Right renal cortex interstitium (tissue), 3 donors: ENCODE measurements around the gene NKD2. TPM values are rescaled to one million over a fixed set of nuclear protein-coding genes. Genes with fewer than 3 reads are reported as not detected.

Experiments used
- DNase-seq, 3 donors: peaks; one replicate each; pipeline ENCODE4 v3.0.0-alpha.2; 2013; ENCODE audit warnings: low read depth in 3 of 3, low spot score in 2 of 3
- polyA plus RNA-seq, 3 donors: library from polyadenylated mRNA; unstranded; fragments of 120-200 nt; gene quantifications; one replicate each; pipeline ENCODE4 v1.2.1, GENCODE V29; 2013; ENCODE audit not compliant: insufficient read length in 3 of 3

NKD2 gene
- polyA plus RNA-seq, 3 donors: 12.9 to 16.9 (median 16.5) TPM

DNA sequence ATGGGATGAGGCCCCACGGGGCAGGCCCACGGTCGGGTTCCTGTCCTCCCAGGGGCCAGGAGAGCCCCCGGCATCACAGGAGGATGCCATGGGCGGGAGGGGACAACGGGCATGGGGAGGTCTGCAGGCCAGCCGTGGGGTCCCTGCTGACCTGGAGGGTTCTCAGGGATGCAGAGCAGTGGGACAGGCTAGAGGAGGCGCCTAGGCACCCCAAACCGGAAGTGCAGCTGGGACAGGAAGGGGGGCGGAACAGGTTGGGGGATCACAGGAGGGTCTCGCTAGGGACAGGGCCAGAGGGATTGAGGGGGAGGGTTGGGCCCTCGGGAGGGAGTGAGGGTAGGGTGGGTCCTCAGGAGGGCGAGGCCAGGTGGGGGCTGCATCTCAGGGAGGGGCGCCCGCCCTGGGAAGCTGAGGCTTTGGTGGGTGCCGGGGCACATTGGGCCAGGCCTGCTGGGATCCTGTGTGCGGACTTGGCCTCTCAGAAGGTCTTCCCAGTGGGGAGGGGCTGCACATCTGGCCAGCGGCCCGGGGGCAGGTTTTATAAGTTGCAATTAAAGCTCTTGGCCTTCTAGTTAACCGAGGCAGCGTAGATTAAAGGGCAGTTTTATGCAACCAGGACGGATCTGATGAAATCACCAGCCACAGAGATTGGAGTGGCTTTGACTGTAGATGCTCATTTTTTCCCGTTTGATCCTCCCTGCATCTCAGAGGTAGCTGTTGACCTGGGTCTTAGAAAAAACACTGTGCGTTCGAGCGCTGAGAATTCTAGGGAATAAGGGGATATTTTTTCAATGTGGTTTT lies 20.1 kb downstream of the NKD2 start:
- DNase-seq: no peak

DNA sequence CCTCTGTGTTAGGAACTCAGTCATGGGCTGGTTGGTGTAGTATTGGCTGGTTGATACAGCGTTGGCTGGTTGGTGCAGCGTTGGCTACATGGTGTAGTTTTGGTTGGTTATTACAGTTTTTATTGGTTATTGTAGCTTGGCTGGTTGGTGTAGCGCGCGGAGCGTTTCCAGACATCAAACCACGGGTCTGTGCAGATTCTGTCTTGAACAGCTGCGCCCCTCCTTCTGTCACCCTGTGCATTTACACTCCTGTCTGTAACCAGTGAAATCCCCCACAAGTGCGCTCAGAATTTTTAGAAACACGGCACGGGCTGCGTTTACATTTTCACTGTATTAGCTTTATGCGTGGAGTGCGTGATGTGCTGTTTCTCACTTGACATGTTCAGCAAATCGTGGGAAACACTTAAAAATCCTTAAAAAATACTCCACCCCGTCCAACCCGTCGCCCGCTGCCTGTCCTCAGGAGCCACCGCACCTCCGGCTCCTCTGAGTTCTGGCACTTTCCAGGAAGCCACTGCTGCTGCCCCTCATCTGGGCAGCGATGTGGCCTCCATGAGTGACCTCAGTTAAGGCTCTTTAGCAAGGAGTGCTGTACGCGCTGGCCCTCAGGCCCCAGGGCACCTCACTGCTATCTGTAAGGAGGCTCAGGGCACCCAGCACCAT lies 20.8 kb downstream of the NKD2 start:
- no peak for DNase-seq

DNA sequence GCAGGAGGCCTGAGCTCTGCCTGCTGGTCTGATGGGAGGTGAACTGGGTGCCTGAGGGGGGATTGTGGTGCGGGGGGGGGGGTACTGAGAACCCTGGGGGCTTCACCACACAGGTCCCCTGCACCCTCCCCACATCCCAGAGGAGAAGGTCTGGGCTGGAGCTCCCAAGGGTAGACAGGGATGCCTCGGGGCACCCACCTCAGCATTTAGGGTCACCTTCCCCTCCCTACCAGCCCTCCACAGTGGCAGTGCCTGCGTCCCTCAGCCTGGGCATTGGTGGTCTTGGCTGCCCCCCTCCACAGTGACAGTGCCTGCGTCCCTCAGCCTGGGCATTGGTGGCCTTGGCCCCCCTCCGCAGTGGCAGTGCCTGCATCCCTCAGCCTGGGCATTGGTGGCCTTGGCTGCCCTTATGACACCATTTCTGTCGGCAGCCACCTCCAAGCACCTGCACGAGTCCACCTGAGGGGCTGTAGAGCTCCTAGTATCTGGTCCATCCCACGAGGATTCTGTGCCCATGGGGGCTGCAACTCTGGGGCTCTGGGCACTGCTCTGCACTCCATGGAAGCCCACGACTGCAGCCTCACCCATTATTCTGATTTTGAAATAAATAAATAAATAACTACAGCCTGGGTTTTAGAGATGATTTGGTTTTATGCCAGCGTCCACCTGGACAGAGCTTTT lies 21.5 kb downstream of the NKD2 start:
- no peak for DNase-seq

DNA sequence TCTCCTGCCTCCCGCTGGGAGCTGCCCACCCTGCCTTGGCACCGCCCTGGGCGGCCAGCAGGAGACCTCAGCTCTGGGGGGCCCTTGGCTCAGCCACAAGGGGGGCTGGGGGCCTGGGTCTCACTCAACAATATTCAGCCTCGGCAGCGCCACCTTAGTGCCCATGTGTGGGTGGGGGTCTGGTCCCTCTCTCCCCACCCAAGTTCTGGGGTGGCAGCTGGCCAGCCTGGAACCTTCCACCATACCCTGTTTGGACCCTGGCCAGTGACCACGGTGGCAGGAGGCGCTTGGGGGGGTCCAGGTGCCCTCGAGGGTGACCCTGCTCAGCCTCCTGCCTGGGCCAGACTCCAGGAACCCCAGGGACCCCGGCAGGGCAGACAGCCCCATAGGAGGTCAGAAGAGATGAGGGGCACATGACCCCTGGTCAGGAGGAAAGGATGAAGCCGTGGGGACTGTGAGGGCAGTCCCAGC lies 22.2 kb downstream of the NKD2 start:
- DNase-seq: no peak

DNA sequence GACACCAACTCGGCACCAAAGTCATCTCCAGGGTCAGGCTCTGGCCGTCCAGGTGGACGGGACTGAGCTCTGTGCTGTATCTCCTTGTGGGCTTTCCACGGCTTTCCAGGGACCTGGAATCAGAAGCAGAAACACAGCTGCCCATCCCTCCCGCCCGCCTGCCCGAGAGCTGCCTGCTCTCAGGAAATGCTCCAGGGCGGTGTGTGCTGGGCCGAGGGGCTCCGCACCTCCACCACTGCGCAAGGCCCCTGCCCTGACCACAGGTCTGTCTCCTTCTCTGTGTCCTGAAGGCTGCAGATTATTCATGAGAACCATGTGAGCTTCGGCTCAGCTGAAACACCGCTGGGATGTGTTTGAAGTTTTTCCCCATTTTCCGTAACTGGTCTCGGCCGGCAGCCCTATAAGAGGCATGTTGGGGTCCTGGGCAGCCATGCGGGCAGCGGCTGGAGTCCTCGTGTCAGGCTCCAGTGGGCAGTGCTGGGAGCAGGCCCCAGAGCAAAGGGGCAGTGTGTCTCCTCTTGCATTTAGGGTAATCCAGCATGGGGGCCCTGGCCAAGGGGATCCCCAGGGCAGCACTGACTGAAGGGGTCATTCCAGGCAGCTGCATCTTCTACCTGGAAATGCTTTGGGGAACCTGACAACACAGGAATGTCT lies 22.8 kb downstream of the NKD2 start:
- no peak for DNase-seq

DNA sequence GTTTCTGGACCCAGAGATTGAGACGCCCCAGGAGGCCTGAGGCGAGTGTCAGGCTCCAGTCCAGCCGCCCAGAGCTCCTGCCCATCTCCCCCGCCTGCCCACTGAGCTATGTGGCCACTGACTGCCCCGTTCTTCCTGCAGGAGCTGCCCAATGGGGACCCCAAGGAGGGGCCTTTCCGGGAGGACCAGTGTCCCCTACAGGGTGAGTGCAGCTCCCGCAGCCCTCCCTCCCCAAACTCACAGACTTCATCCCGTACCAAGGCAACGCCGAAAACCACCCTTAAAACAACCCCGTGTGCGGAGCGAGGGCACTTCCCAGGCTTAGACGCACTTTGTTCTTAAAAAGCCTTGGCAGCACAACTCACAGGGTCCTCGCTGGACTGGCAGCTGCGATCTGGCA lies 23.4 kb downstream of the NKD2 start:
- DNase-seq: no peak

DNA sequence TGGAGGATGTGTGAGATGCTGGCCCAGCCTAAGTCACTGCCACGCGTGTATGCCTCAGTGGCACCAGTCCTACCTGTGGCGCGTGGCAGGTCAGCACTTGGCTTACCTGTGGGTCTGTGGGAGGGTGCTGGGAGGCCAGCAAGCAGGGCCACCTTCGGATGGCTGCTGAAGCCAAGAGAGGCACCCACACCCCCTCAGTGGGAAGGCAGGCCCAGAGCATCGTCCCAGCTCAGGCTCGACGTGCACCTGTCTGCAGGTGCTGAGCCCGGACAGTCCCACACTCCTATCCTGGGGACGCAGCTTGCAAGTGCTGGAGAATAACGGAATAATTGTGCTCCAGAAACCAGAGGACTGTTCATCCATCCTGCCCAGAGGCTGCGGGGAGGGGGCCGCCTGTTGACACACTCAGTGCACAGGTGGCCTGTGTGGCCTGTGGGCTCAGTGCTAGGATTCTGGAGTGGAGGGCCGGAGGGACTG lies 24.0 kb downstream of the NKD2 start:
- no peak for DNase-seq

DNA sequence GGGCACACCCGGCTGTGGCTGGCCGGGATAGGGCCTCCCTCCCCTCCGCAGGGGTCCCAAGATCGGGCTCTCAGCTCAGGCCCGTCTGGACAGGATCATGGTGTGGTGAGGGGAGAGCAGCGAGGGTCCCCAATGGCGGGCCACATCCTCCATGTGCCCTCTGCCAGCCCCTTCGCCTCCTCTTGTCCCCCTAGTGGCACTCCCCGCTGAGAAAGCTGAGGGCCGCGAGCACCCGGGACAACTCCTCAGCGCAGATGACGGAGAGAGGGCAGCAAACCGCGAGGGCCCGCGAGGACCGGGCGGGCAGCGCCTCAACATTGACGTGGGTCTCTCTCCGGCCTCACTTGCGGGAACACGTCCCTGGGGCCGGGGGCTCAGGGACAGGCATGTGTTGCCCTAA lies 24.6 kb downstream of the NKD2 start:
- no peak for DNase-seq

DNA sequence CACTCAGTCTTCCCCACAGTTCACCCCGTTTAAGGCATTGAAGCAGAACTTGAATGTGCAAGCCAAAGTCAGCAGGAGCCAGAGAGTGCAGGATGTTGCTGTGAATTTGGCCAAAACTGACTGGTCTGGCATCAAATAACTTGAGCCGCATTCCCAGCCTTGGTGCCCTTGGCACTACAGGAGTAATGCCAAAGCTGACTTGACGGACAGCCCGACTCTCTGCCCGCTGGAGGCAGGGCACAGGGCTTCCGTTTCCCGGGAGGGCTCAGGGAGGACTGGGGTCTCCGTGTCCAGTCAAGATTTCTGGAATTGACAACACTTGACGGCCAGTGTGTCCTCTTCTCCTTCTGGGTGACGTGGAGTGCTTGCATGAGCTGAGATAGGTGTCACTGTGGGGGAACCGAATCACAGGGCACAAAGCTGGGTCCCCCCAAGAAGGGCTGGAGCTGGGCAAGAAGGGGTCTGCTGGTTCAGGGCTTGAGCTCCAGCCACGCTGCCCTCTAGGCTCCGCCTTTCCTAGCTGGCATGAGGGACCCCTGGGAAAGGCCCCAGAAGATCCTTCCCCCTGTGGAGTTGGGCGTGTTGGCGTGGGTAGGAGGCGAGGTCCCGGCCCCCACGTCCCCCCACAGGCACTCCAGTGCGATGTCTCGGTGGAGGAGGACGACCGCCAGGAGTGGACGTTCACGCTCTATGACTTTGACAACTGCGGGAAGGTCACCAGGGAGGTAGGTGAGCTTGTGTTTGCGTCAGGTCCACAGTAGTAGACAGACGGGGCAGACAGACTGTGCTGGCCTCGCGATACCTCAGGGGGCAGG lies 25.2 kb downstream of the NKD2 start:
- DNase-seq: no peak

DNA sequence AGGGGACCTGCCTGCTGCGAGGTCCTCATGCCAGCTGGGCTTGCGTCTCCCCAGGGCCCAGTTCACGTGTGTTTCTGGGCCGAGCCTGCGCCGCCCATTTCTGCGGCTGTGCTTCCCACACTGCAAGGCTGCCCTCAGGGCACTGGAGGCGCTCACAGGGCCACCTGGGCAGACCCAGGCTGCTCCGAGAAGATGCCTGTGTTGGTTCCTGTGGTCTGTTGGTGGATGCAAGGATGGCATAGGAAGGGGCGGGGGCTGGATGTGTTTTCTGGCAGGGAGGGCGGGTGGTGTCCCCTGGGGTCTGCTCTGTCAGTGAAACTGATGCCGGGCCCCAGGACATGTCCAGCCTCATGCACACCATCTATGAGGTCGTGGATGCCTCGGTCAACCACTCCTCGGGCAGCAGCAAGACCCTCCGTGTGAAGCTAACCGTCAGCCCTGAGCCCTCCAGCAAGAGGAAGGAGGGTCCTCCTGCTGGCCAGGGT lies 25.9 kb downstream of the NKD2 start:
- no peak for DNase-seq

DNA sequence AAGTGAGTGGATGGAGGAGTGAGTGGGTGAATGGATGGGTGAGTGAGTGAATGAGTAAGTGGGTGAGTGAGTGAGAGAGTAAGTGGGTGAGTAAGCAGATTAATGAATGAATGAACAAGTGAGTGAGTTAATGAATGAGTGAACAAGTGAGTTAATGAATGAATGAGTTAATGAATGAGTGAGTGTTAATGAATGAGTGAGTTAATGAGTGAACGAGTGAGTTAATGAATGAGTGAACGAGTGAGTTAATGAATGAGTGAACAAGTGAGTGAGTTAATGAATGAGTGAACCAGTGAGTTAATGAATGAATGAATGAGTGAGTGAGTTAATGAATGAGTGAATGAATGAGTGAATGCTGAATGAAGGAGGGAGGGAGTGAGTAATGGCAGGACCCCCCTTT lies 26.4 kb downstream of the NKD2 start:
- no peak for DNase-seq

DNA sequence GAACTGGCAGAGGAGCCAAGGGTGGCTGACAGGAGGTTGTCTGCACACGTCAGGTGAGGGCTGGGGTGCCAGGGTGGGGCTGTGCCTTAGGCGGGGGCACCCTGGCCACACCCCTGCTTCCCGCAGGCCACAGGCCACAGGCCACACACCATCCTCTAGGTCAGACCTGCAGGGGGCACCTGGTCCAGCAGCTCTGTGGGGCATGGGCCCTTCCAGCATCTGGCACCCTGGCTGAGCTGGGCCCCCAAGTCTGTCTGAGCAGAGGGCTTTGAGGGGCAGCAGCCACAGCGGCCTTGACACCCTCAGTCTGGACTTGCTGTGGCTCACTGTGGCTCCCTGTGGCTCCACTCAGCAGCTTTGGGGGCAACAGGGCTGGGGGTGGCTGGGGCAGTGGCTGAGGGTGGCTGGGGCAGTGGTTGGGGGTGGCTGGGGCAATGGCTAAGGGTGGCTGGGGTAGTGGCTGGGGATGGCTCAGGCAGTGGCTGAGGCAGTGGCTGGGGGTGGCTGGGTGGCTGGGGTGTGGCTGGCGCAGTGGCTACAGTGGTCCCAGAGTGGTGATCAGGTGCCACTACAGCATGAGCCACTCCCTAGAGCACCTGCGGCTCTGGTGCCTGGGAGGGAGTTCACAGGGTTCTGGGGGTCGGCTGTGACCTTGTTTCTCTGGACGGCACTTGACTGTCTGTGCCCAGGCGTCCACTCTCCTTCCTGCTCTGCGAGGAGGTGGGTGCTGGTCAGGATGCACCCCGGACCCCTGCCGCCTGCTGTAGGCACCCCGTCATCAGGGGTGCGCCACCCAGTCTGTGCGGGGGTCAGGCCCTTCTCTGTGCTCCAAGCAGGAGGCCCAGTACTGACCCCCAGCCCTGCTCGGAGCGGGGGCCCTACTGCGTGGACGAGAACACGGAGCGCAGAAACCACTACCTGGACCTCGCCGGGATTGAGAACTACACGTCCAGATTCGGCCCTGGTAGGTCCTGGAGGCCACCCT lies 27.1 kb downstream of the NKD2 start:
- DNase-seq: no peak

DNA sequence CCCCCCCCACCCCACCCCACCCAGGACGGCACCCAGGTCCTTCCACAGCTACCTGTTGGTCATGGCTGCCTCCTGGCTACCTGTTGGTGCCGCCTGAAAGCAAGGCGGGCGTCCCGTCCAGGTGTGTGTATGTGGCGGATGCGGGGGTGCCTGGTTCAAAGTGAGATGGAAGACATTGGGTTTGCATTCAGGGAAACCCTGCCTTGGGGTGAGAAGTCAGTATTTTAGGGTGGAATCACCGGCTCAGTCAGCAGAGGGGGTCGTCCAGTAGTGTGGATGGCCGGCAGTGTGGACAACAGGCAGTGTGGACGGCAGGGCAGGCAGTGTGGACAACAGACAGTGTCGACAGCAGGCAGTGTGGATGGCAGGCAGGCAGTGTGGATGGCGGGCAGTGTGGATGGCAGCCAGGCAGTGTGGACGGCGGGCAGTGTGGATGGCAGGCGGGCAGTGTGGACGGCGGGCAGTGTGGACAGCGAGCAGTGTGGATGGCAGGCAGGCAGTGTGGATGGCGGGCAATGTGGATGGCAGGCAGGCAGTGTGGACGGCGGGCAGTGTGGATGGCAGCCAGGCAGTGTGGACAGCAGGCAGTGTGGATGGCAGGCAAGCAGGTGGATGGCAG lies 28.0 kb downstream of the NKD2 start:
- no peak for DNase-seq

DNA sequence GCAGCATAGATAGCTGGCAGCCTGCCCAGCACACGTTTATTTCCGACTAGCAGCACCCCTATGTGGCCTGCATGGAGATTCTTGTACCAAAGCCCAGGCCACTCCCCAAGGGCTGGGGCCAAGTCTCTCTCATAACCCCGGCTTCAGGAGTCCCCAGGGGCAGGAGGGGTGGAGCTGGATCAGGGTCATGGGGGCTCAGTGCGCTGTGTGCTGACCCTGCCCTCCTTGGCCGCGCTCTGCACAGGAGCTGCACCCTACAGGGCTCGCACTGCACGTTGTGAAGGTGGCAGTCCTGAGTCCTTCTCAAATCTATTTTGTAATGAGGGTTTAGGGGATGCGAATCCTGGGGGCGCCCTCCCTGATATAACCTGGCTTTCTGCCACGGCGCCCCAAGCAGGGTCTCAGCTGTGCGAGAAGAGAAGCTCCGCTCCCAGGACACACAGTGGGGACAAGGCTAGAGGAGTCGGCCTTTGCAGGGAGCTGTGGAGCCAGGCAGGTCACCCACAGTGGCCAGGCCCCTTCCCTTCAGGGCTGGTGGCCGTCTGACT lies 28.6 kb downstream of the NKD2 start:
- no peak for DNase-seq

DNA sequence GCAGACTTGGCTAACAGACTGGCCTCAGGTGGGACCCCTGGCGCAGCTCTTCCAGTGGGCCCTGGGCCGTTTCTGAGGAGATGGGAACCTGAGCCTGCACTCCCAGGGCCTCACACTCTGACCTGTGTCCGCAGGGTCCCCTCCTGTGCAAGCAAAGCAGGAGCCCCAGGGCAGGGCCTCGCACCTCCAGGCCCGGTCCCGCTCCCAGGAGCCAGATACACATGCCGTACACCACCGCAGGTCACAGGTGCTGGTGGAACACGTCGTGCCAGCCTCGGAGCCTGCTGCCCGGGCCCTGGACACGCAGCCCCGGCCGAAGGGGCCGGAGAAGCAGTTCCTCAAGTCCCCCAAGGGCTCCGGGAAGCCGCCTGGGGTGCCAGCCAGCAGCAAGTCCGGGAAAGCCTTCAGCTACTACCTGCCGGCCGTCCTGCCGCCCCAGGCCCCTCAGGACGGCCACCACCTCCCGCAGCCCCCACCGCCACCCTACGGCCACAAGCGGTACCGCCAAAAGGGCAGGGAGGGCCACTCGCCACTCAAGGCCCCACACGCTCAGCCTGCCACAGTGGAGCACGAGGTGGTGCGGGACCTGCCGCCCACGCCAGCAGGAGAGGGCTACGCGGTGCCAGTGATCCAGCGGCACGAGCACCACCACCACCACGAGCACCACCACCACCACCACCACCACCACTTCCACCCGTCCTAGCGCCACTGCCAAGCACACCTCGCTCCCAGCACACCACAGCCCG lies 29.2 kb downstream of the NKD2 start:
- no peak for DNase-seq

DNA sequence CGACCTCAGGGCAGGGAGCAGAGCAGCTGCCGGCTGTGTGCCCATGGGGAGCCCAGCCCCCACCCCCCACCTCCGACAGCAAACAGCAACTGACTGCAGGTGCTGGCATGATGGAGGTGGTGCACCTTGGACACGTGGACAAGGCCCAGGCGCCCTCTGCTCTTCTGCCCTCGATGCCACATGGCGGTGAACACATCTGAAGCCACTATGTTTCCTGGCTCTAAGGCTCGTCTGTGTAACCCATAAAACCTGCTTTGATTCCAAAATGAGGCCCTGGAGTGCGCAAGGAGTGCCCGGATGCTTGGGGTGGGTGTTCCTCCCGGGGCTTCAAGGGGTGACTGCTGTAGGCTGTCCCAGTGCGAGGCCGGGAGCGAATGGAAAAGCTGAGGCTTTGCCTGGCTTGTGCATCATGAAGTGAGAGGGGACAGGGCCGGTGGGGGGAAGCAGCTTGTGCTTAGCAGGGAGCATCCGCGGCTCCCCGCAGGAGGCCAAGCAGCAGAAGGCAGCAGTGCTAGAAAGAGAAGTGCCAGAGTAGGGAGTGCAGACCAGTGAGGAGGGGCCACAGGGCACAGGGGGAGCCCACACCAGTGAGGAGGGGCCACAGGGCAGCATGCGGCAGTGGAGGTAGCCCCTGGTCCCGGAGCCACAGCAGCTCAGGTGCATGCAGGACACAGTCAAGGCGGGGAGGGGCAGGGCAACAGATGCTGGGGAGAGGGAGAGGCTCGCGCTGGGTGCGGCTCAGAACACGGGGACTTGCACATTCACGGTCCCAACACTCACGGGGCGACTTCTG lies 30.0 kb downstream of the NKD2 start:
- DNase-seq: no peak

DNA sequence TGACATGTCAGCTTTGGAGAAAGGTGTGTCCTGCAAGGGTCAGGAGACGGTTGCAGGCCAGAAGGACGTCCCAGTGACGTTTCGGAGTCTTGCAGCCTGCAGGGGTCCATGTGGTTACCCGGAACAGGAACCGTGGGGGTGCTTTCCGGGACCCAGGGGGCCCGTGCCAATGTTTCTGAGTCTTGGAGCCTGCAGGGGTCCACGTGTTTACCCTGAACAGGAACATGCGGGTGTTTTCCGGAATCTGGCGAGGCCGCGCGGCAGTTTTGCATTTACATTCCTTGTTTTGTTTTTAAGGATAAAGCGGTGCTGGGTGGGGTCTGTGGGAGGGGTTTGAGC lies 30.6 kb downstream of the NKD2 start:
- no peak for DNase-seq
